Caco-2 (cell line): ENCODE data around the gene GPR34. TPM values are rescaled to one million over a fixed set of nuclear protein-coding genes. Genes with fewer than 3 reads are reported as not detected.

Experiments used
- BruUV-seq: library from RNA; stranded (reverse); fragments of 400-500 nt; replicated peaks from 2 replicates; lab custom pipeline; 2021; lab: Mats Ljungman, UMichigan
- CTCF ChIA-PET: fragments of 300-600 bp; sonication (Branson Sonifier 250); formaldehyde crosslinking; loops from one replicate; lab custom pipeline; 2022; ENCODE audit warnings: antibody characterized with exemption; lab: Charles Lee
- POLR2A ChIA-PET: fragments of 300-600 bp; sonication (Branson Sonifier 250); formaldehyde crosslinking; loops from one replicate; lab custom pipeline; 2022; ENCODE audit warnings: antibody characterized with exemption; lab: Charles Lee
- DNase-seq, 2 experiments: peaks; one replicate each; pipeline versions ENCODE4 v3.0.0 to v3.0.0-alpha.2; 2020 to 2022
- H3K27me3 ChIP-seq: replicated peaks from 2 replicates; pipeline ENCODE4 v1.6.0; 2011; ENCODE audit warnings: low read length; ENCODE audit not compliant: control insufficient read depth, insufficient read depth
- H3K36me3 ChIP-seq: 2 replicates; pipeline ENCODE4 v1.5.1; 2011; ENCODE audit warnings: low read length; ENCODE audit not compliant: control insufficient read depth, insufficient read depth
- H3K4me1 ChIP-seq: fragments of 250-450 bp; sonication (Bioruptor Pico); 2 replicates; pipeline ENCODE4 v1.5.1; 2020; ENCODE audit warnings: mild to moderate bottlenecking
- H3K4me3 ChIP-seq: 2 replicates; pipeline ENCODE4 v1.5.1; 2011; ENCODE audit warnings: low read depth, mild to moderate bottlenecking, control low read depth, low read length
- H3K9me3 ChIP-seq: fragments of 250-450 bp; sonication (Bioruptor Pico); 2 replicates; pipeline ENCODE4 v1.5.1; 2020; ENCODE audit warnings: mild to moderate bottlenecking, moderate library complexity
- H3K27ac Mint-ChIP-seq: one replicate; pipeline ENCODE4 v1.8.0; 2022; ENCODE audit warnings: mixed read lengths; ENCODE audit not compliant: unreplicated experiment
- H3K27me3 Mint-ChIP-seq: one replicate; pipeline ENCODE4 v1.8.0; 2022; ENCODE audit warnings: mixed read lengths; ENCODE audit not compliant: insufficient read depth, unreplicated experiment
- H3K36me3 Mint-ChIP-seq: one replicate; pipeline ENCODE4 v1.8.0; 2022; ENCODE audit warnings: mild to moderate bottlenecking, mixed read lengths; ENCODE audit not compliant: insufficient read depth, unreplicated experiment
- H3K4me1 Mint-ChIP-seq: one replicate; pipeline ENCODE4 v1.8.0; 2022; ENCODE audit warnings: low read depth, mixed read lengths; ENCODE audit not compliant: unreplicated experiment
- H3K4me3 Mint-ChIP-seq: one replicate; pipeline ENCODE4 v1.8.0; 2022; ENCODE audit warnings: mild to moderate bottlenecking, moderate library complexity, mixed read lengths; ENCODE audit not compliant: unreplicated experiment
- H3K9me3 Mint-ChIP-seq: one replicate; pipeline ENCODE4 v1.8.0; 2022; ENCODE audit warnings: mixed read lengths; ENCODE audit not compliant: unreplicated experiment
- intact Hi-C: fragments of 100-400 bp; cut with micrococcal nuclease; formaldehyde crosslinking; loops from one replicate; pipeline ENCODE4 v1.10.0; 2022; ENCODE audit not compliant: unreplicated experiment
- total RNA-seq: library from RNA; stranded (reverse); gene quantifications from 2 replicates; pipeline ENCODE4 v1.2.3, GENCODE V29; 2022
- TF ChIP-seq, protein P1 (sequence below), 2 experiments: fragments of 200-600 bp in 1 of 2; IDR thresholded peaks; 1 replicate in 1 of 2; 2 replicates in 1 of 2; pipeline versions ENCODE4 v1.5.1 to v1.8.0; 2011 to 2022; ENCODE audit warnings: antibody characterized with exemption in 1 of 2, control low read depth in 1 of 2, inconsistent platforms in 1 of 2, low read depth in 1 of 2, low read length in 1 of 2, mild to moderate bottlenecking in 1 of 2, moderate library complexity in 1 of 2; ENCODE audit not compliant: insufficient read depth in 1 of 2, severe bottlenecking in 1 of 2, unreplicated experiment in 1 of 2

GPR34 gene
- total RNA-seq, 1 experiment from 2014 or later: not detected

DNA sequence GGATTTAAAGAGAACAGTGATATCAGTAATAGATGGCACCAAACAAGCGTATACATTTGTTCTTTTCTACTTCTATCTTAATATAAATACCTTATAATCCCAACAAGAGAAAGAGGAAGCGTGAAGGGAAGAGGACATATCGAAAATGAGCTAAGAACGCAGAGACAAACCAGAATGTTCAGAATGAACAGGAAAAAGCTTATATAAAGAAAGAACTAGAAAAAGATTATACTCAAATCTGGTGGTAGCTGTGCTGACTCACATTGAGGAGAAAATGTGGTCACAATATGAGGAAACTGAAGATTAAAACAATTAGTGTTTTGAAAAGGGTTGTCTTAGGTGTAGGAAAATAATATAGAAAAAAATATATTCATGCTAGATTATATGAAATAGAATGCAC, 2.0 kb upstream of the GPR34 start:
- CTCF ChIA-PET: interaction anchor here (1.2 kb wide), 1 partner anchor 32 kb away, joined by 4 read pairs; no protein-coding TSS in a partner anchor

DNA sequence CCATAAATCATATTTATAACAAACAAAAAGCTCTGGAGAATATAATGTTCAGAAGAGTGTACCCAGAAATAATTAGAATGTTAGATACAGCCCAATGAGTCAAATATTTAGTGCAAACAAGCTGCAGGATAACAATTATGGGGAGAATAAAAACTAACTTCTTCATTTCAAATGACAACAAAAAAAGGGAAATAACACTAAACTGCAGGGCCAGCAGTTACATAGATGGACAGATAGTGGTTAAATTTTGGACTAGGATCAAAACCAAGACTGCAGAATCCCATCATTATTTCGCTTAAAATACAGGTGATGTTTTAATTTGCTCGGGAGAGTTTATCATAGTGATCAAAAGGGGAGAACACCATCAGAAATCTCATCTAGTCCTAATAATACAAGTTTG, 617 bp upstream of the GPR34 start:
- H3K9me3 ChIP-seq: no peaks in the 10 kb centered on the region
- no peaks in the 10 kb centered on the region for H3K36me3 ChIP-seq
- TF ChIP-seq, protein P1, sequence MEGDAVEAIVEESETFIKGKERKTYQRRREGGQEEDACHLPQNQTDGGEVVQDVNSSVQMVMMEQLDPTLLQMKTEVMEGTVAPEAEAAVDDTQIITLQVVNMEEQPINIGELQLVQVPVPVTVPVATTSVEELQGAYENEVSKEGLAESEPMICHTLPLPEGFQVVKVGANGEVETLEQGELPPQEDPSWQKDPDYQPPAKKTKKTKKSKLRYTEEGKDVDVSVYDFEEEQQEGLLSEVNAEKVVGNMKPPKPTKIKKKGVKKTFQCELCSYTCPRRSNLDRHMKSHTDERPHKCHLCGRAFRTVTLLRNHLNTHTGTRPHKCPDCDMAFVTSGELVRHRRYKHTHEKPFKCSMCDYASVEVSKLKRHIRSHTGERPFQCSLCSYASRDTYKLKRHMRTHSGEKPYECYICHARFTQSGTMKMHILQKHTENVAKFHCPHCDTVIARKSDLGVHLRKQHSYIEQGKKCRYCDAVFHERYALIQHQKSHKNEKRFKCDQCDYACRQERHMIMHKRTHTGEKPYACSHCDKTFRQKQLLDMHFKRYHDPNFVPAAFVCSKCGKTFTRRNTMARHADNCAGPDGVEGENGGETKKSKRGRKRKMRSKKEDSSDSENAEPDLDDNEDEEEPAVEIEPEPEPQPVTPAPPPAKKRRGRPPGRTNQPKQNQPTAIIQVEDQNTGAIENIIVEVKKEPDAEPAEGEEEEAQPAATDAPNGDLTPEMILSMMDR (IDR thresholded peaks at IDR 0.05; ENCODE audit: insufficient read depth in 1 of 2, low read depth in 1 of 2, low read length in 1 of 2, severe bottlenecking in 1 of 2, unreplicated experiment in 1 of 2): no peak
- no TSS peak for BruUV-seq
- no peaks in the 10 kb centered on the region for H3K4me1 ChIP-seq
- Mint-ChIP-seq H3K4me1 (no peaks in the 10 kb centered on the region), H3K4me3 (no peak overlapping the region), H3K36me3 (peaks cover 5% of the 10 kb centered on the region), H3K27ac (no peak overlapping the region), H3K27me3 (no peaks in the 10 kb centered on the region), H3K9me3 (no peaks in the 10 kb centered on the region)
- H3K4me3 ChIP-seq: no peak overlapping the region
- CTCF ChIA-PET: no interaction called here
- POLR2A ChIA-PET: no interaction called here
- intact Hi-C loops: no loop called here
- DNase-seq: no peak
- H3K27me3 ChIP-seq: no peaks in the 10 kb centered on the region

More for the DNA sequence above, 2.0 kb upstream of the GPR34 start:
- no peaks in the 10 kb centered on the region for H3K36me3 ChIP-seq
- H3K27me3 ChIP-seq: no peaks in the 10 kb centered on the region
- H3K4me3 ChIP-seq: no peak overlapping the region
- DNase-seq: no peak
- BruUV-seq: no TSS peak
- no peaks in the 10 kb centered on the region for H3K9me3 Mint-ChIP-seq
- TF ChIP-seq, protein P1 (IDR thresholded peaks at IDR 0.05; ENCODE audit: insufficient read depth in 1 of 2, low read depth in 1 of 2, low read length in 1 of 2, severe bottlenecking in 1 of 2, unreplicated experiment in 1 of 2): no peak
- no peak overlapping the region for H3K4me3 Mint-ChIP-seq
- no peaks in the 10 kb centered on the region for H3K4me1 ChIP-seq
- intact Hi-C loops: no loop called here
- no peak overlapping the region for H3K27ac Mint-ChIP-seq
- no peaks in the 10 kb centered on the region for H3K4me1 Mint-ChIP-seq
- H3K9me3 ChIP-seq: no peaks in the 10 kb centered on the region
- H3K27me3 Mint-ChIP-seq: no peaks in the 10 kb centered on the region
- POLR2A ChIA-PET: no interaction called here
- peaks cover 5% of the 10 kb centered on the region for H3K36me3 Mint-ChIP-seq

DNA sequence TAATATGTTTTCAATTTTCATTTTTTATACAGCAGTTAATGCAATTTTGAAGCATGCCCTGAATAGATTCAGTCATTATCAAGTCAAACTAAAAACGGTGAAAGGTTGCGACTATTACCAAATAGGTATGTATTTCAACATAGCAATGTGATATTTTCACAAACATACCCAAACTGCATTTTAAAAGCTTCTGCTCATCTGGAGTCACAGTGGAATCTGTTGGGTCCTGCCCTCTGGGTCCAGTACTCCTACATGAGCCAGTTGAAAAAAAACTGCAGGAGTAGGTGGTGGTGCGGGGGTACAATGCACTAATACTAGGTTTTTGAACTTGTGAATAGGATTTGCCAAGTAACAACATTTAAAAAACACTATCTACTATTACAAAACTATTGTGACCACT, 938 bp downstream of the GPR34 start:
- H3K4me3 ChIP-seq: no peak overlapping the region
- no peak for DNase-seq
- Mint-ChIP-seq H3K9me3 (no peaks in the 10 kb centered on the region), H3K4me3 (no peak overlapping the region), H3K4me1 (no peaks in the 10 kb centered on the region), H3K27ac (no peak overlapping the region), H3K36me3 (peaks cover 10% of the 10 kb centered on the region), H3K27me3 (no peaks in the 10 kb centered on the region)
- H3K9me3 ChIP-seq: no peaks in the 10 kb centered on the region
- BruUV-seq: no TSS peak
- intact Hi-C loops: no loop called here
- no peaks in the 10 kb centered on the region for H3K36me3 ChIP-seq
- TF ChIP-seq, protein P1 (IDR thresholded peaks at IDR 0.05; ENCODE audit: insufficient read depth in 1 of 2, low read depth in 1 of 2, low read length in 1 of 2, severe bottlenecking in 1 of 2, unreplicated experiment in 1 of 2): no peak
- CTCF ChIA-PET: no interaction called here
- POLR2A ChIA-PET: no interaction called here
- H3K4me1 ChIP-seq: no peaks in the 10 kb centered on the region
- H3K27me3 ChIP-seq: no peaks in the 10 kb centered on the region
